SKM-1 (cell line): ENCODE data around the gene BTBD16.
A peak's percentile ranks its signal among the peaks of the same experiment; 100 is the strongest.

Experiments
- DNase-seq: peaks from one replicate; lab custom pipeline; 2025; ENCODE audit not compliant: unreplicated experiment; lab: John Stamatoyannopoulos, UW

Gene BTBD16

GRCh38 chr10:122363311-122363710 lies 92.2 kb downstream of the BTBD16 start:
- no peak for DNase-seq

GRCh38 chr10:122363722-122364463 lies 92.8 kb downstream of the BTBD16 start:
- DNase-seq, result no peak

- DNase-seq, result no peak
These were observed 97.6 kb downstream of the BTBD16 start for GRCh38 chr10:122368502-122369254.

- DNase-seq, result no peak
These were observed 102.0 kb downstream of the BTBD16 start for GRCh38 chr10:122373108-122373507.

GRCh38 chr10:122373721-122374120 lies 102.6 kb downstream of the BTBD16 start:
- DNase-seq, result no peak

GRCh38 chr10:122374237-122374858 lies 103.3 kb downstream of the BTBD16 start, which contains the start of gene PLEKHA1:
Gene PLEKHA1 (plus strand): TSS chr10:122374708. CDS start chr10:122393201, 18,493 bp downstream.
- DNase-seq, result peak; percentile 79

- no peak for DNase-seq
These were observed 104.0 kb downstream of the BTBD16 start for GRCh38 chr10:122374859-122375678.

- DNase-seq, result no peak
These were observed 104.6 kb downstream of the BTBD16 start for GRCh38 chr10:122375679-122376160.

GRCh38 chr10:122376364-122376961 lies 105.4 kb downstream of the BTBD16 start:
- no peak for DNase-seq

GRCh38 chr10:122379041-122379440 lies 107.9 kb downstream of the BTBD16 start:
- DNase-seq, result no peak

- DNase-seq, result no peak
These were observed 108.4 kb downstream of the BTBD16 start for GRCh38 chr10:122379537-122379936.

GRCh38 chr10:122380703-122381102 lies 109.6 kb downstream of the BTBD16 start:
- DNase-seq, result no peak

GRCh38 chr10:122381680-122382079 lies 110.6 kb downstream of the BTBD16 start:
- DNase-seq, result no peak

- DNase-seq, result no peak
These were observed 115.4 kb downstream of the BTBD16 start for GRCh38 chr10:122386514-122386913.

GRCh38 chr10:122387572-122387971 lies 116.5 kb downstream of the BTBD16 start:
- DNase-seq, result no peak
